Smooth muscle cell of the brain vasculature (primary cell): ENCODE results near the gene CISD2.
"Not testable (repeated sequence)": the region's sequence is repeated elsewhere in the genome, so short reads cannot be mapped to it uniquely, and the experiment has no call there.

Experiments used
- DNase-seq: peaks from one replicate; pipeline ENCODE4 v3.0.0-alpha.2; 2012; ENCODE audit warnings: low read depth, low spot score

CISD2 gene

DNA sequence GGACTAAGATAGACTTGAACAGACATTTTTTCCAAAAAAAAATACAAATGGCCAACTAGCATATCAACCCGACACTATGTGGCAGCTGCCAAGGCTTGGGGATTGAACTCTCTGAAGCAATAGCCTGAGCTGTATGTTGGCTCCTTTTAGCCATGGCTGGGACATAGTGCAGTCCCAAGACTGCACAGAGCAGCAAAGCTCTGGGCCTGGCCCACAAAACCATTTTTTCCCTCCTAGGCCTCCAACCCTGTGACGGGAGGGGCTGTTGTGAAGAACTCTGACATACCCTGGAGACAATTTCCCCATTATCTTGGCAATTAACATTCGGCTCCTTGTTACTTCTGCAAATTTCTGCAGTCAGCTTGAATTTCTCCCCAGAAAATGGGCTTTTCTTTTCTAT is 50.1 kb downstream of the CISD2 start:
- no peak for DNase-seq

DNA sequence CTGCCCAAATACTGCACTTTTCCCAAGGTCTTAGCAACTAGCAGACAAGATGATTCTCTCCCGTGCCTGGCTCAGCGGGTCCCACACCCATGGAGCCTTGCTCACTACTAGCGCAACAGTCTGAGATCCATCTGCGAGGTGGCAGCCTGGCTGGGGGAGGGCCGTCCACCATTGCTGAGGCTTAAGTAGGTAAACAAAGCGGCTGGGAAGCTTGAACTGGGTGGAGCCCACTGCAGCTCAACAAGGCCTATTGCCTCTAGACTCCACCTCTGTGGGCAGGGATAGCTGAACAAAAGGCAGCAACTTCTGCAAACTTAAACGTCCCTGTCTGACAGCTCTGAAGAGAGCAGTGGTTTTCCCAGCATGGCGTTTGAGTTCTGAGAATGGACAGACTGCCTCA is 50.9 kb downstream of the CISD2 start:
- DNase-seq, result not testable (repeated sequence)

DNA sequence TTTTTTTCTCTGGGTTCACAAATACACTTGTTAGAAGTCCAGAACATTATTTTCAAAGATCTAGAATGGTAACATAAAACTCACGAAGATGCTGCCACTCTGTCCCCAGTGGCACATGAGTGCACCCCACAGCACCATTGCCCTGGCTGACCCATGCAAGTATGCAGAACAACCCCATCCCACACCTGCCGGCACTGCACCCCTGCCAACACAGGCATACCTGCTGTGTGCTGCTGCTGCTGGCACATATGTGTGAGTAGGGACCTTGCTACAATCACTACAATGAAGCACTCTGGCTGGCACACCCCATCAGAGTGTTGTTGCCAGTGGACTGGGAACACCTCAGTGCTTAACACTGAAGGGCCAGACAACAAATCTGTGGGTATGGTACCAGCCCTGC is 66.9 kb downstream of the CISD2 start:
- no peak for DNase-seq

DNA sequence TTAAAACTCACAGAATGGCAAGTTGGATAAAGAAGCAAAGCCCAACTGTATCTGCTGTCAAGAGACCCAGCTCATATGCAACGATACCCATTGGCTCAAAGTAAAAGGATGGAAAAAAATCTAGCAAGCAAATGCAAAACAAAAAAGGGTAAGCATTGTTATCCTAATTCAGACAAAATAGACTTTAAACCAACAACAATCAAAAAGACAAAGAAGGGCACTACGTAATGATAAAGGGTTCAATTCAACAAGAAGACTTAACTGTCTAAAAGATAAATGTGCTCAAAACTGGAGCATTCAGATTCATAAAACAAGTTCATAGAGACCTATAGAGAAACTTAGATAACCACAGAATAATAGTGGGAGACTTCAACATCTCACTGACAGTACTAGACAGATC is 69.3 kb downstream of the CISD2 start:
- not testable (repeated sequence) for DNase-seq
